NCI-H2107 (cell line): Measurements from ENCODE around the gene ARID1B.
"Not testable (repeated sequence)": the region's sequence is repeated elsewhere in the genome, so short reads cannot be mapped to it uniquely, and the experiment has no call there.

Experiments
- DNase-seq: peaks from one replicate; lab custom pipeline; 2025; lab: John Stamatoyannopoulos, UW

The ARID1B gene

DNA sequence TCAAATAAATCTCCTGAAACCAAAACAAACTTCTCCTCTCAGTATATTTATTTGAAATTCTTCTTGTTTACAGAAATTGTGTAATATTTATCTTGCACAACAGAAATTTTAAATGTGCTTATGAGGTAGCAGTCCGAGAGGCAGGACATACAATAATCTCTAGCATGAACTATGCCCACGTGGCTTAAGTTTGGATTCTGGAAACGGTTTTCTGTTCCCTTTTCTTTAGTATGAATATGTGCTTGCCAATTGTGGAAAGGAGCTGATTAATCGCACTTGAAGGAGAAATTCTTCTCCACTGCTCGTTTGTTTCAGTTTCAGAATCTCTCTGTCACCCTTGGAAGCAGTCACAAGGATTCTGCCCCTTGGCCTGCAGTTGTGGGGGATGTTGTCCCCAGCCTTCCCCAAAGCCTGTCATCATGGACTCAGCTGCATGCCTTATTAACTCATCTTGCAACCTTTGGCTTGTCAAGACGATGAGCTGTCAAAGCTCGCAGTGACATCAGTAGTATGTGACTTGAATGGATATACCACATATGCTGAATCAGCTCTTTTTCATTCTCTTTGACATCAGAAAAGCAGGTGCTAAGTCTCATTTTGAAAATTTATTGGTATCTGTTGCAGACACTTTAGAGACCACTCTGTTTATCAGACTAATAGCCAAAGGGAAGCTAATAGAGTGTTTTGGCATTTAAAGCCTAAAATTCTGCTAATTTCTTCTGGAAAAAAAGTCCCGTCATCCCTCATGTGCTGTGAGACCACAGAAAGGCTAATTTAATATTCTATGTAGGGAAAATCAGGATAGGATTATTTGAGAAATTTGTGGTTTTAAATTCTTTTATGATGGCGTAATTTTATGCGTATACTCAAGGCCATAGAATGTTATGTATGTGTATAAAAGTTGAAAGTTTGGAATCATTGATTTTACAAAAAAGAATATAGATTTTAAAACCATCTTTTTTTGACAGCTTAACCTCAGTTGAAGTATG is 186.8 kb downstream of the ARID1B start:
- no peak for DNase-seq

DNA sequence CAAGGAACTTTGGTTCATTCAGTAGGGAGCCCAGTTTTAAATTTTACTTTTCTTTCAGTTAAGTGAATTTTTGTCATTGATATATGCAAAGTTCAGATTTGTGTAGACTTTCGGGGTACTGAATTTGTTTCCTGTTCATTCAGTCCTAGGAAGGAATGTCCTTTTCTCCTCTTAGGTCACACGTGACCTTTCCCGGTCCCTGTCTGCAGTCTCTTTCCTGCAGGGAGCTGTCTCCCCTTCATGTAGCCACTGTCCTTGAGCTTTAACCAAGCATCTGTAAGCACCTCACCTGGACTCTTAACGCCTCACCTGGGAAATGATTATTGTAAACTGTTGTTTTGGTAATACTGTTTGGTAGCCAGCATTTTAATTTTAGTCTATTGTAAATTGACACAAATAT is 190.7 kb downstream of the ARID1B start:
- no peak for DNase-seq

DNA sequence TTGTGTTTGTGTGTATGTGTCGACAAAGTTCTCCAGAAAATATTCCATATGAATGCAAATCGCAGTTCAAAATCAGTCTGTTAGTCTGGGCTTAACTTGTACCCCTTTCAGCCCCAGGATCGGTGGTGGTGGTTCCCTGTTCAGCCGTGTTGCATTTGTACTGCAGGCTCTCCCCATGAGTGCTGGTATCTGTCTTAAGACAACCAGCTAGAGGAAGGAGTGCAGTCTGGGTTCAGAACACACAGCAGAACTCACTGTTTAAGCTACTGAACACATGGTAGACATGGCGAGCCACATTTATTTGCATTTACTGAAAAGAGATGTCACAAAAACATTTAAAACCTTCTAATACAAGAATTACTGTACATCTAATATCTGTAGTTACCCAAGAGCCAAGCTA is 192.1 kb downstream of the ARID1B start:
- DNase-seq = no peak

DNA sequence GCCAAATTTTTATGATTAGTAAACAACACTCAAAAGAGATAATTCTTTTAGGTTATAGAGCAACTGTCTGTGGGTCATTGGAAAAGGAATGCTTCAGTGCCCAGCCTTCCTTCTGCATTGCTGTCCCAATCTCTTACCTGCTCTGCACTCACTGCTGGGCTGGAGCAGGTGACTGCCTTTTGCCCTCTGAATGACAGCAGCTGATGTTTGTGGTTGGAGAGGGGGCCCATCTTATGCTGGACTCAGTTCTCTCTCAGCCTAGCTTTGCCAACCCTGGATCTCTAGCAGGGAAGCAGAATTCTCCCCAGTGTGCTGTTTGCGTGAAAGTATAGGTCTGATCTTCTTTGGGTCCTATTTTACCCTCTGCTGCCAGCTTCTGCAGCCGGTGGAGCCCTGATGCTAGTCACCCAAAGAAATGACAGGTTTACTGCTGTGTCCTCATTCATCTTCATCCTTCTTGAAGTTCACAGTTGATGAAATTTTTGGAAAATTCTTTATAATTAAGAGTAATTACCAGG is 193.5 kb downstream of the ARID1B start:
- no peak for DNase-seq

DNA sequence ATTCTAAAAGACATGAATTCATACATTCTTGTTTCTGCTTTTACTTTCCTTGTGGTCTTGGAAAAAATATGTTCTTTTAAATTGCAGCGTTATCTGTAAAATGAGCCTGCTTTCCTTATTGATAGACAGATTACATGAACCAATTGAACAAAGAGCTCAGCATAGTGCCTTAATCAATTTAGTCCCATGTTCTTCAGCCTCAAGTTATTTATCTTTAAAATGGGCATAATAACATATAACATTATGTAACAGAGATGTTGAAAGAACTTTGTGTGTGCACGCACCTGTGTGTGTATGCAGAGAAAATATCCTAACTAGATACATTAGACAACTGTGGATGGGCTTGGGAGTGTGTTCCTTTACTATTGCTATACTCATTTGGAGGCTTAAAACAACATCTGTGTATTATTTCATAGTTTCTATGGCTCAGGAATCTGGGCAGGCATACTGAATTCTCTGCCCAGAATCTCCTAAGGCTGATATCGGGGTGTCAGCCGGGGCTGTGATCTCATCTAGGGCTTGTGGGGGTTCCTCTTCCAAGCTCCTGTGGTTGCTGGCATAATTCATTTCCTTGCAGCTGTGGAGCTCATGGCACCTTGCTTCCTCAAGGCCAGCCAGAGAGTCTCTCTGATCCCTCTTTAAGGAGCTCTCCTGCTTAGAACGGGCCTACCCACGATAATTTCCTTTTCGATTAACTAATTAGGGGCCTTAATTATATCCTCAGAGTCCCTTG is 194.1 kb downstream of the ARID1B start:
- DNase-seq = no peak

DNA sequence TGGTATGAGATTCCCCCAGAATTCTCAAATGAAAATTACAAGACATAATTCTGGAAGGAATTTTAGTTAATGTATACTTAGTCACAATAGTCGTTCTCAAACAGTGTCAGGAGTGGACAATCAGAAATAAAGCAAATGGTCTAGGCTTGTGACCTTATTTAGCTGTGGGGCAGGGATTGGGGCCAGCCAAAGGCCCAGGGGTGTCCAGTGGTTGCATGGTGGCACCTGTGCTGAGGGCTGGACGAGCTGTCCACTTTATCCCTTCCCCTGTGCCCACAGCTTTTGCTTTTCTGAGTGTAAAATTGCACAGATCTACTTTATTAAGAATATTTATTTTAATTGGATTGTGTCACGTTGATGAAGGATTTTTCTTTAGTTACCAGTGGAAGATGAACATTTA is 195.0 kb downstream of the ARID1B start:
- no peak for DNase-seq

DNA sequence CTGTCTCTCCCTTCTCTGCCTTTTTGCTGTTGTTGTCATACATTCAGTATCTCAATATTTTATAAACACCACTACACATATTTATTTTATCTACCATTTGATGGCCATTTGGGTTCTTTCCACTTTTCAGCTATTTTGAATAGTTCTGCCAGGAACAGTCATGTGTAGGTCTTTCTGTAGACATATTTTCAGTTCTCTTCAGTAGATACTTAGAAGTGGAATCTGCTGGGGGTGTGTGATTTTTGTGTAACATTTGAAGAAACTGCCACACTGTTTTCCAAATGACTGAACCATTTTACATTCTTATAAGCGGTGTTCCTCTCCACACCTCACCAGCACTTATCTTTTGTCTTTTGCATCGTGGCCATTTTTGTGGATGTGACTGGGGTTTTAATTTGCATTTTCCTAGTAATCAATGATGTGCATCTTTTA is 197.7 kb downstream of the ARID1B start:
- DNase-seq = no peak

DNA sequence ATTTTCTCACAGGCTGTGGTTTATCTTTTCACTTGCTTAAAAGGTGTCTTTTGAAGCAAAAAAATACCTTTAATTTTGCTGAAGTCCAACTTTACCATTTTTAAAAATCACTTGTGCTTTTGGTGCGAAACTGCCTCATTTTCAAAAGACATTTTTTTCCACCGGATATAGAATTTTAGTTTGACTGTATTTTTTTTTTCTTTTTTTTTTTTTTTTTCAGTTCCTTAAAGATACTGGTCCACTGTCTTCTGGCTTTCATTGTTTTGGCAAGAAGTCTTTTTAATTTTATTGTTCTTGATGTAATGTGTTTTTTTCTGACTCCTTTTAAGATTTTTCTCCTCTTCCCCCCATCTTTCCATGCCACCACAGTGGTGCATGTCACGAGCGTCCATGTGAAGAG is 198.2 kb downstream of the ARID1B start:
- DNase-seq = no peak

DNA sequence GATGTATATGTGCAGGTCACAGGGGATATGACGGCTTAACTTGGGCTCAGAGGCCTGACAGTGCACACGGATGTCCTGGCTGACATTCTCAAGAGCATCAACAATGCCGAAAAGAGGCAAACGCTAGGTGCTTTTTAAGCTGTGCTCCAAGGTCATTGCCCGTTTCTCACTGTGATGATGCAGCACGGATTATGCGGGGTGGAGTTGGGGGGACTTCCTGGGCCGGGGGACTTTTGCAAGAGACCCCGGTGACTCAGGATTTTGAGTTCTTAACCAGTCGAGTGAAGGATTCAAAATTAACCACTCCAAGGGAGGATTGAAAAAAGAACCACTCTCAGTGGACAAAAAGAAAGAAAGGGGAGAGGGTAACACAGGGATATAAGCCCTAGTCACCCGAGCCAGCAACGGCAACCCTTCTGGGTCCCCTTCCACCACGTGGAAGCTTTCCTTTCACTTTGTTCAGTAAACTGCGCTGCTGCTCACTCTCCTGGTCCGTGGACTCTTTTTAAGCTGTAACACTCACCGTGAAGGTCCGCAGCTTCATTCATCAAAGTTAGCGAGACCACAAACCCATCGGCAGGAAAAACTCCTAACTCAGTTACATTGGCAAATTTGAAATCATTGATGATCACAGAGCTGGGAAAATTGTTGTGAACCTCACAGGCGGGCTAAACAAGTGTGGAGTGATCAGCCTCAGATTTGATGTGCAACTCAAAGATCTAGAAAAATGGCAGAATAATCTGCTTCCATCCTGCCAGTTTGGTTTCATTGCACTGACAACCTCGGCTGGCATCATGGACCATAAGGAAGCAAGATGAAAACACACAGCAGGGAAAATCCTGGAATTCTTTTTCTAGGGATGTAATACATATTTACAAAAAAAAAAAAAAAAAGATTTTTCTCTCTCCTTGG is 199.3 kb downstream of the ARID1B start:
- DNase-seq = peak; percentile 25

DNA sequence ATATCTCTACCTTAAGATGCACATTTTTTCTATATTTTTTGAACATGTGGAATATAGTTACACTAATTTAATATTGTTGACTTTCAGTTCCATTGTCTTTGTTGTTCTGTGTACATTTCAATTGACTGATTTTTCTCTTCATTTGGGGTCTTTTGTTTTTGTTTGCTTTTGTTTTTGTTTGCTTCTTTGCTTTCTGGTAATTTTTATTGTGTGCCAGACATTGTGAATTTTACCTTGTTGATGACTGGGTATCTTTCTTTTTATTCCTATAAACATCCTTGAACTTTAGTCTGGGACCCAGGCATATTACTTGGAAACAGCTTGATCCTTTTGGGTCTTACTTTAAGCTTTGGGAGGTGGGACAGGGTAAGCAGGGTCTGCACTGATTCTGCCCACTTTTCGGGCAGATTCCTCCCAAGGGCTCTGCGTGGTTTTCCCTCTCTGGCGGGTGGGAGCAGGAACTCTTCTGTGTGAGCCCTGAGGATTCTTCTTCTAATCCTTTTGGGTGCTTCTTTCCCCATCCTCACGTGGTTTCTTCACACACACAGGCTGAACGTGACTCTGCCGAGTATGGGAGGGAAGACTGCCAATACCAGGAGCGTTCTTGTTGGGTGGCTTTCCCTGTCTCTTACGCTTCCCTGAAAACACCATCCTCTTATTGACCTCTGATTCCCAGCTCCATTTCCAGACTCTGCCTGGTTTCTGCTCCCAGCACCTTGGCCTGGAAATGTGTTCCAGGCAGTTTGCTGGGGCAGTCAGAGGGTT is 200.5 kb downstream of the ARID1B start:
- peak; percentile 45 for DNase-seq

DNA sequence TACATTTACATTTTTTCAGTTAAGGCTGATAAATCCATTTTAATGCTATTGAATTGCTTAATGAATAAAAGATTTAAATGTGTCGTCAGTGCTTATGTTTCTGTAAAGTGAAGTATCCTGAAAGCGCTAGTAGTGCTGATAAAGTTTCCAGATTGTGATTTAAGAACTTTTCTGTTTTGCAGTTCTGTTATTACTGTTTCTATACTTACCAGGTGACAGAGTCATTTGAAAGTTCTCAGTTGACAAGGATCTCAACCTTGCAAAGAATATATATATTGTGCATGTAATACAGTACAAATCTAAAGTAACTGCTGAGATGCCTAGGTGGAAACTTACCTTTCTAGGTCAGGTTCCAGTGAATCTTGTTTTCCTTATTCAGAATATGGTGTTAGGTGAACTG is 201.8 kb downstream of the ARID1B start:
- DNase-seq = no peak

DNA sequence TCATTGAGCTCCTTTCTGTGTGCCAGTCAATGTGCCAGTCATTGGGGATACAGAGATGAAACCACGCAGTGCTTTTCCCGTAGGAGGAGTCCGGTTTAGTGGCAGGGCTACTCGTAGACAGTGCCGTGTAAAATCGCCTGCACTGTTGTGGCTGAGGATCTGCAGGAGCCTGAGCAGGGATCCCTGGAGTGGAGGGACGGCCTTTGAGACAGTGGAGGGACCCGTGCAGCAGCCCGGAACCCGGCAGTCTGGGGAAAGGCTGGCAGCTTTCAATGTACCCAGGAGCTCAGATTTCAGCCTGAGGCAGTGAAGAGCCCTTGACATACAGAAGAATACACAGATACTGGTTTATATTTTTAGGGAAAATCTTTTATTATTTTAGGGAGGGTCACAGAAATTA is 203.3 kb downstream of the ARID1B start:
- DNase-seq = peak; percentile 63

DNA sequence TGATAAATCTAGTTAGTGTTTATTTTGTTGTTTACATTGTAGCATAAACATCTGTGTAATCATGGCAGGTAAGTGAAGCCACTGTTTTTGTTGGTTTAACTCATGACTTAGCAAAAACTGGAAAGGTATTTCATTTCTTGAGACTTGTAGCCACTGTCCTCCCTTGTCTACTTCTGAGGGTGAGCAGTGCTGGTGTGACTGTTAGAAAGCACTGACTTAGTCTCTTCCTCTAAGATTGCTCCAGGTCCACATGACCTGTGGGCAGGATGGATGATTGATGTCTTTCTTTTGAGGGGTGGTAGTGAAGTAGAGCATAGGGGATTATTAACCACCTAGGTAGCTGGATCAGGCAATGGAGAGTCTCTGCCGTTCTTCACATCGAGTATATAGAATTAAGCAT is 203.8 kb downstream of the ARID1B start:
- DNase-seq = no peak

DNA sequence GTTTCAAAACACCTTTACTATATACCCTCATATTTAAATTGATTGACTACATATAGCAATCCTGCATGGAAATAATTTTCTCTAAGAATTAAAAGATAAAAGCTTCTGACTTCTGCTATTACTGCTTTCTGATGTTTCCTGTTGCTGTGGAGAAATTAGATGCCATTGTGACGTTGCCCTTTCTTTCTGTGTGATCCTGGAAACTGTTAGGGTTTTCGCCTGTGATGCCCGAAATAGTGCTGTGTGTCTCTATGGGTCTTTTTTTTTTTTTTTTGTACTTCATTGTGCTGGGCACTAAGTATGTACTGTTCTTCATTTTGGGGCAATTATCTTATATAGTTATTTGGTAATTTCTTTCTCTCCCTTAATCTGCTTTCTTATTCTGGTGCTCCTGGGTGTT is 205.0 kb downstream of the ARID1B start:
- DNase-seq = no peak

DNA sequence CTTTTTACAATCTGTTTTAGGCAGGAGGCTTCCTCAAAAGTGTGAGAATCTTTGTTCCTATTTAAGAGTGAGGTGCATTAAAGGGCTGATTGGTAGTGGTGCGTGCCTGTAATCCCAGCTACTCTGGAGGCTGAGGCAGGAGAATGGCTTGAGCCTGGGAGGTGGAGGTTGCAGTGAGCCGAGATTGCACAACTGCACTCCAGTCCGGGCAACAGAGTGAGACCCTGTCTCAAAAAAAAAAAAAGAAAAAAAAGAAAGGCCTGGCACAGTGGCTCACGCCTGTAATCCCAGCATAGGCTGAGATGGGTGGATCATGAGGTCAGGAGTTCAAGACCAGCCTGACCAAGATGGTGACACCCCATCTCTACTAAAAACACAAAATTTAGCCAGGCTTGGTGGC is 205.7 kb downstream of the ARID1B start:
- not testable (repeated sequence) for DNase-seq

DNA sequence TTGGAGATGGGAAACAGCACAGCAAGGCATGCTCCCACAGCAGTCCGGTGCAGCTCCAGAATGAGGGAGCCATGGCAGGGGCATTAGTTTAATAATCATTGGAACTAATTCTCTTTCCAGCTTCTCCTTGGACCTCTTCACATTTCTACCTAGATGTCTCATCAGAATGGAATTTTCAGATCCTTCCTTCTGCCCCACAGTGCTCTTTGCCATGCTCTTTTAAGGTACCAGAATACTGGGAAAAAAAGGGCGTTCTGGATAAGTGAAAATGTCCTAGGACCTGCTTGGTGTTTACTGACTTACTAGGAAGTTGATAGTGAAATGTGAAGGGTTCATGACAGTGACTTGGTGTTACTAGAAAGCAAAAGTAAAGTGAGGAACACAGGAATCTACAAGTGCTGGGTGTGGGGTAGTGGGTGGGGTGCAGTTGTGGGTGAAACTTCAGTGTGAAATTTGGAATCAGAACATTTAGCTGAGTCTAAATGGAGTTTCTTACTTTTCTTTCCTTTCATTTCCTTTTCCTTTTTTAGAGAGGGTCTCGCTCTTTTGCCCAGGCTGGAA is 207.1 kb downstream of the ARID1B start:
- DNase-seq = no peak

DNA sequence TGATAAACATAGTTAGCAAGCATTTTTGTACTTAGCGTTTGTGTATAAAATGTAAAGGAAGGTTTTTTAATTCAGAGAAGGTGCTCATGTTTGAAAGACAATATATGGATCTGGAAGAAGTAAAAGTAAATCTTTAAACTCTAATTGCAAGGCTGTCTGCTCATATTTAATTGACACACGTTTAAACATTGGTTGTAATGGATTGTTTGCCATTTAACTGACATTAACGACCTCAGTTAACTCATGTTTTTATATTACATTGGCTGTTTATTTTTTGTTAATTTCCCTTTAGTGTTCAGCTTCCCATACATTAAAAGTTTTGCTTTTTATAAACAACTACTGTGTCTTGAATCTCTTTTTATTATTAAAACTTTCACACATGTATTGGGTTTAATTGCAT is 208.1 kb downstream of the ARID1B start:
- DNase-seq = no peak

DNA sequence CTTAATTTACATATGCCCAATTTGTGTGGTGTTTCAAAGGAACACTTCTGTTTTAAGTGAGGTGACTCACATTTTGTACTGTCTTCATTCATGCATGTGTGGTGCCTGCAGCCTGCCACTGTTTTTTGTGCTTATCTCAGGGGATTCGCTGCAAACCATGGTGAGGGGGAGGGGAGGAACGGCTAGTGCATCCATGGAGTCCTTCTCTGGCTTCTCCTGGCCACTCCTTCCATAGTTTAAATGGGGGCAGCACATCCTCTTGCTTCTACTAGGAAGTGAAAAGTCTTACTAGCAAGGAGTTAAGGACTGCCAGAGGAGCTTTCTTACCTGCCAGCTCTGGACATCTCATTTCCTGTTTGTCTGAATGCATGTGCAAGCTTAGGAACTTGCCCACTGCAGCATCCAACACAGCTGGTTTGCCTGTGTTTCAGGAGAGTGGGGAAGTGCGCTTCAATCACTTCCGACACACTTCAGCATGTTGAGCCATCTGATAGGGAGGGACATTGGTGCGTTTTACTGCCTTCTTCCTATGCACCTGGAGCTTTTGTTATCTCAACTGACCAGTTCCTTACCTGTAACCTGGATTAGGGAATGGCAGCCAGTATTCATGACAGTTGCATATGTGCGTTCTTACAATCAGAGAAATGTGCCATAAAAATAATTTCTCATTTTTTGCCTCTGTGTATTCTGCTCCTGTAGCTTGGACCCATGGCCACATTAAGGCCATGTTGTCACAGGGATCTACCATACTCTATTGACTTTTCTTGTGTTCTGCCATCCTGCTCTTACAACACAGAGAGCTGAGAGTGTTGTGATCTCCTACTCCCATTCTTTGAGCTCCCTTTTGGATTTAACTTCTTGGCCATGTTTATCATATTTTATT is 211.3 kb downstream of the ARID1B start:
- no peak for DNase-seq

DNA sequence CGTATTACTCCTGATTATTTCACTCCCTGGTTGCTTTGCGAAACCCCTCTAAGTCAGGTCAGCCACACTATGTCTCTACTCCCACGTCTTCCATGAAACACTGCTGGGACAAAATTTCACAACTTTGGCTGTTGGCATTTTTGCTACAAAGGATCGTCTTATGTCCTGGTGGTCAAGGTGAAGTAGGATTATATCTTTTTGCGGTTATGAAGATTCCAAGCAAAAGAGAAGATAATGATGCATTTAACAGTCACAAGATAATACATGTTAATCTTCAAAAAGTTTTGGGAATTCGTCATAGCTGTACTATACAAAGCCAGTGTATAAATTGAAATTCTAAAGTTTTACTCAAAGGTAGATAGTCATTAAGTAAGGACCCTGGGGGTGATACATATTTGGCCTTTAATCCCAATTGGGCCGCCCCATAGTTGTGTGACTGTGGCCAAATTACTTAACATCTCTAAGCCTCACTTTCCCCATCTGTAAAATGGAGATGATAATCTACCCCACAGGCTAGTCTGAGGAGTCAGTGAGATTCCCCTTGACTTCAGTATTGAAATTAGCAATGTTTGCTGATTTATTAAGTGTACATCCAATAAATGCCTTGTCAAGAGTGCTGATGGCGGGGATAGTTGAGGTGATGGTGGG is 212.1 kb downstream of the ARID1B start:
- DNase-seq = no peak
